WTC11 (cell line): ENCODE data around the gene UNC13C. TPM values are rescaled to one million over a fixed set of nuclear protein-coding genes. Genes with fewer than 3 reads are reported as not detected.

ENCODE experiments used
- ATAC-seq: fragments of 200-7000 bp; cut with Tn5 transposase; 2 replicates; pipeline ENCODE4 v1.10.0; 2021; ENCODE audit warnings: mild to moderate bottlenecking, moderate library complexity
- CTCF ChIA-PET: fragments of 300-600 bp; sonication (Branson Sonifier 250); formaldehyde crosslinking; loops from one replicate; lab custom pipeline; 2021; ENCODE audit warnings: antibody characterized with exemption; lab: Charles Lee
- POLR2A ChIA-PET: fragments of 350-600 bp; sonication (Branson Sonifier 250); formaldehyde crosslinking; loops from one replicate; lab custom pipeline; 2021; ENCODE audit warnings: antibody characterized with exemption; lab: Charles Lee
- DNase-seq: peaks from one replicate; pipeline ENCODE4 v3.0.0; 2021; ENCODE audit warnings: low spot score
- H3K27ac Mint-ChIP-seq: 2 replicates; pipeline ENCODE4 v1.8.0; 2021; ENCODE audit warnings: mixed read lengths
- H3K27me3 Mint-ChIP-seq: 2 replicates; pipeline ENCODE4 v1.8.0; 2021; ENCODE audit warnings: low read depth, mild to moderate bottlenecking, moderate library complexity, mixed read lengths
- H3K36me3 Mint-ChIP-seq: 2 replicates; pipeline ENCODE4 v1.8.0; 2021; ENCODE audit warnings: mixed read lengths
- H3K4me1 Mint-ChIP-seq: 2 replicates; pipeline ENCODE4 v1.8.0; 2022; ENCODE audit warnings: mixed read lengths
- H3K4me3 Mint-ChIP-seq: 2 replicates; pipeline ENCODE4 v1.8.0; 2021; ENCODE audit warnings: mild to moderate bottlenecking, moderate library complexity, mixed read lengths
- H3K9me3 Mint-ChIP-seq: 2 replicates; pipeline ENCODE4 v1.8.0; 2021; ENCODE audit warnings: mixed read lengths
- ETV6 ChIP-seq: sonication (generic); formaldehyde crosslinking; IDR thresholded peaks from 2 replicates; pipeline ENCODE4 v1.8.1; 2022; ENCODE audit warnings: mild to moderate bottlenecking, missing genetic modification reagents
- HMGA2 ChIP-seq: fragments of 250-450 bp; sonication (Bioruptor Pico); IDR thresholded peaks from 2 replicates; pipeline ENCODE4 v1.4.0; 2021; ENCODE audit warnings: mild to moderate bottlenecking, moderate library complexity
- IRF2 ChIP-seq: sonication (generic); formaldehyde crosslinking; IDR thresholded peaks from 2 replicates; pipeline ENCODE4 v1.8.0; 2022; ENCODE audit warnings: low read depth, missing genetic modification reagents, borderline replicate concordance
- MXD4 ChIP-seq: fragments of 250-450 bp; sonication (Bioruptor Pico); IDR thresholded peaks from 2 replicates; pipeline ENCODE4 v1.8.0; 2021; ENCODE audit warnings: mild to moderate bottlenecking, moderate library complexity, borderline replicate concordance
- NFATC4 ChIP-seq: fragments of 250-450 bp; sonication (Bioruptor Pico); IDR thresholded peaks from 2 replicates; pipeline ENCODE4 v1.9.0; 2021; ENCODE audit warnings: mild to moderate bottlenecking
- TCF7 ChIP-seq: sonication (generic); formaldehyde crosslinking; IDR thresholded peaks from 2 replicates; pipeline ENCODE4 v1.8.0; 2022; ENCODE audit warnings: mild to moderate bottlenecking, low read depth, missing genetic modification reagents, moderate library complexity
- ZNF219 ChIP-seq: sonication (generic); formaldehyde crosslinking; IDR thresholded peaks from 2 replicates; pipeline ENCODE4 v1.8.0; 2023; ENCODE audit warnings: missing genetic modification reagents, mild to moderate bottlenecking, borderline replicate concordance
- total RNA-seq: library from RNA; stranded (reverse); gene quantifications from 3 replicates; pipeline ENCODE4 v1.2.3, GENCODE V29; 2021
- TF ChIP-seq, protein P1 (sequence below): fragments of 250-450 bp; sonication (Bioruptor Pico); IDR thresholded peaks from 2 replicates; pipeline ENCODE4 v1.9.0; 2021; ENCODE audit warnings: mild to moderate bottlenecking, borderline replicate concordance
- TF ChIP-seq, protein P2 (sequence below): sonication (generic); formaldehyde crosslinking; IDR thresholded peaks from 2 replicates; pipeline ENCODE4 v1.8.1; 2022; ENCODE audit warnings: missing genetic modification reagents, borderline replicate concordance
- TF ChIP-seq, protein P3 (sequence below): sonication (generic); formaldehyde crosslinking; IDR thresholded peaks from 2 replicates; pipeline ENCODE4 v1.8.1; 2022; ENCODE audit warnings: mild to moderate bottlenecking, moderate library complexity, missing genetic modification reagents
- TF ChIP-seq, protein P4 (sequence below): sonication (generic); formaldehyde crosslinking; IDR thresholded peaks from 2 replicates; pipeline ENCODE4 v1.8.1; 2022; ENCODE audit warnings: mild to moderate bottlenecking, missing genetic modification reagents, moderate library complexity, borderline replicate concordance
- TF ChIP-seq, protein P5 (sequence below): fragments of 250-450 bp; sonication (Bioruptor Pico); conservative IDR thresholded peaks from 2 replicates; pipeline ENCODE4 v1.9.0; 2021; ENCODE audit warnings: mild to moderate bottlenecking
- TF ChIP-seq, protein P6 (sequence below): sonication (generic); formaldehyde crosslinking; IDR thresholded peaks from 2 replicates; pipeline ENCODE4 v1.8.0; 2022; ENCODE audit warnings: mild to moderate bottlenecking, missing genetic modification reagents
- TF ChIP-seq, protein P7 (sequence below): sonication (generic); formaldehyde crosslinking; IDR thresholded peaks from 2 replicates; pipeline ENCODE4 v1.8.1; 2023; ENCODE audit warnings: mild to moderate bottlenecking, missing genetic modification reagents, moderate library complexity
- TF ChIP-seq, protein P8 (sequence below): fragments of 250-450 bp; sonication (Bioruptor Pico); IDR thresholded peaks from 2 replicates; pipeline ENCODE4 v1.8.0; 2021; ENCODE audit warnings: mild to moderate bottlenecking

The UNC13C gene
- total RNA-seq, 1 experiment from 2014 or later, result 0.07 TPM

DNA sequence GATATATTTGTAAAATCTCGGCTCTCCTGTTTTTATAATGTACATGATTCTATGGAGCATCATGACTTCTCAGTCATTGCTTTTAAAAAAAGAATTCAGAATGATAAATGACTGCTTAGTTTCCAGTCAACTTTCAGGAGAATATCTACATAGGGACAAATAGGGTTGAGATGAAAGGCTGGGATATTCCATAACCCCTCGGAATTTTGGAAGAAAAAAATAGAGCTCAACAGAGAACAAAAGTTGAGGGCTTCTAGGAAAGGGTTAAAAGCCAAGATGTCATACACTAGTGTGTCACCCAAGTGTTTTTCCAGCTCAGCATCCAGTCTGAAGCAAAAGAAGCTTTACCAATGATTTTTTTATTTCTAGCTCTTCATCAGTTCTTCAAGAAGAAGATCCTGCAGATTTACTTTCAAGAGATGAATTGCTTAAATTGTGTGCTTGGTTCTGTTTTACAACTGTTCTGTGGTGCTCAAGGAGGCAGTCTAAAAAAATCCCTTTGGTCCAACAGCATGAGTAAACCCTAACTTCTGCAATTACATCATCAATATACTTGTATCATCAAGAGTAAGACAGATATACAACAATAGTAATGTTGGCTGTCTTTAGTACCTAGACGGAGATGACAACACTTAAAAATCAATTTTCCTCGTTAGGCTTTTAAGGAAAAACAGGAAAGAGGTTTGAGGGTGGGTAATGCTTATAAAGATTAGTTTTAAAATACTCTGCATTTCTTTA lies 979 bp downstream of the UNC13C start:
- TF ChIP-seq, protein P1, sequence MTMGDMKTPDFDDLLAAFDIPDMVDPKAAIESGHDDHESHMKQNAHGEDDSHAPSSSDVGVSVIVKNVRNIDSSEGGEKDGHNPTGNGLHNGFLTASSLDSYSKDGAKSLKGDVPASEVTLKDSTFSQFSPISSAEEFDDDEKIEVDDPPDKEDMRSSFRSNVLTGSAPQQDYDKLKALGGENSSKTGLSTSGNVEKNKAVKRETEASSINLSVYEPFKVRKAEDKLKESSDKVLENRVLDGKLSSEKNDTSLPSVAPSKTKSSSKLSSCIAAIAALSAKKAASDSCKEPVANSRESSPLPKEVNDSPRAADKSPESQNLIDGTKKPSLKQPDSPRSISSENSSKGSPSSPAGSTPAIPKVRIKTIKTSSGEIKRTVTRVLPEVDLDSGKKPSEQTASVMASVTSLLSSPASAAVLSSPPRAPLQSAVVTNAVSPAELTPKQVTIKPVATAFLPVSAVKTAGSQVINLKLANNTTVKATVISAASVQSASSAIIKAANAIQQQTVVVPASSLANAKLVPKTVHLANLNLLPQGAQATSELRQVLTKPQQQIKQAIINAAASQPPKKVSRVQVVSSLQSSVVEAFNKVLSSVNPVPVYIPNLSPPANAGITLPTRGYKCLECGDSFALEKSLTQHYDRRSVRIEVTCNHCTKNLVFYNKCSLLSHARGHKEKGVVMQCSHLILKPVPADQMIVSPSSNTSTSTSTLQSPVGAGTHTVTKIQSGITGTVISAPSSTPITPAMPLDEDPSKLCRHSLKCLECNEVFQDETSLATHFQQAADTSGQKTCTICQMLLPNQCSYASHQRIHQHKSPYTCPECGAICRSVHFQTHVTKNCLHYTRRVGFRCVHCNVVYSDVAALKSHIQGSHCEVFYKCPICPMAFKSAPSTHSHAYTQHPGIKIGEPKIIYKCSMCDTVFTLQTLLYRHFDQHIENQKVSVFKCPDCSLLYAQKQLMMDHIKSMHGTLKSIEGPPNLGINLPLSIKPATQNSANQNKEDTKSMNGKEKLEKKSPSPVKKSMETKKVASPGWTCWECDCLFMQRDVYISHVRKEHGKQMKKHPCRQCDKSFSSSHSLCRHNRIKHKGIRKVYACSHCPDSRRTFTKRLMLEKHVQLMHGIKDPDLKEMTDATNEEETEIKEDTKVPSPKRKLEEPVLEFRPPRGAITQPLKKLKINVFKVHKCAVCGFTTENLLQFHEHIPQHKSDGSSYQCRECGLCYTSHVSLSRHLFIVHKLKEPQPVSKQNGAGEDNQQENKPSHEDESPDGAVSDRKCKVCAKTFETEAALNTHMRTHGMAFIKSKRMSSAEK, result no peak
- TF ChIP-seq, protein P2, sequence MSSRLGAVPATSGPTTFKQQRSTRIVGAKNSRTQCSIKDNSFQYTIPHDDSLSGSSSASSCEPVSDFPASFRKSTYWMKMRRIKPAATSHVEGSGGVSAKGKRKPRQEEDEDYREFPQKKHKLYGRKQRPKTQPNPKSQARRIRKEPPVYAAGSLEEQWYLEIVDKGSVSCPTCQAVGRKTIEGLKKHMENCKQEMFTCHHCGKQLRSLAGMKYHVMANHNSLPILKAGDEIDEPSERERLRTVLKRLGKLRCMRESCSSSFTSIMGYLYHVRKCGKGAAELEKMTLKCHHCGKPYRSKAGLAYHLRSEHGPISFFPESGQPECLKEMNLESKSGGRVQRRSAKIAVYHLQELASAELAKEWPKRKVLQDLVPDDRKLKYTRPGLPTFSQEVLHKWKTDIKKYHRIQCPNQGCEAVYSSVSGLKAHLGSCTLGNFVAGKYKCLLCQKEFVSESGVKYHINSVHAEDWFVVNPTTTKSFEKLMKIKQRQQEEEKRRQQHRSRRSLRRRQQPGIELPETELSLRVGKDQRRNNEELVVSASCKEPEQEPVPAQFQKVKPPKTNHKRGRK (CRISPR knock-in tag), result no peak
- TF ChIP-seq, protein P3, sequence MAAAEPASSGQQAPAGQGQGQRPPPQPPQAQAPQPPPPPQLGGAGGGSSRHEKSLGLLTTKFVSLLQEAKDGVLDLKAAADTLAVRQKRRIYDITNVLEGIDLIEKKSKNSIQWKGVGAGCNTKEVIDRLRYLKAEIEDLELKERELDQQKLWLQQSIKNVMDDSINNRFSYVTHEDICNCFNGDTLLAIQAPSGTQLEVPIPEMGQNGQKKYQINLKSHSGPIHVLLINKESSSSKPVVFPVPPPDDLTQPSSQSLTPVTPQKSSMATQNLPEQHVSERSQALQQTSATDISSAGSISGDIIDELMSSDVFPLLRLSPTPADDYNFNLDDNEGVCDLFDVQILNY, result no peak
- TF ChIP-seq TCF7 (no peak), ZNF219 (CRISPR knock-in tag) (no peak), HMGA2 (CRISPR knock-in tag) (no peak), IRF2 (no peak), ETV6 (no peak), MXD4 (no peak), NFATC4 (no peak)
- TF ChIP-seq, protein P4, sequence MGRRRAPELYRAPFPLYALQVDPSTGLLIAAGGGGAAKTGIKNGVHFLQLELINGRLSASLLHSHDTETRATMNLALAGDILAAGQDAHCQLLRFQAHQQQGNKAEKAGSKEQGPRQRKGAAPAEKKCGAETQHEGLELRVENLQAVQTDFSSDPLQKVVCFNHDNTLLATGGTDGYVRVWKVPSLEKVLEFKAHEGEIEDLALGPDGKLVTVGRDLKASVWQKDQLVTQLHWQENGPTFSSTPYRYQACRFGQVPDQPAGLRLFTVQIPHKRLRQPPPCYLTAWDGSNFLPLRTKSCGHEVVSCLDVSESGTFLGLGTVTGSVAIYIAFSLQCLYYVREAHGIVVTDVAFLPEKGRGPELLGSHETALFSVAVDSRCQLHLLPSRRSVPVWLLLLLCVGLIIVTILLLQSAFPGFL (CRISPR knock-in tag), result no peak
- TF ChIP-seq, protein P5, sequence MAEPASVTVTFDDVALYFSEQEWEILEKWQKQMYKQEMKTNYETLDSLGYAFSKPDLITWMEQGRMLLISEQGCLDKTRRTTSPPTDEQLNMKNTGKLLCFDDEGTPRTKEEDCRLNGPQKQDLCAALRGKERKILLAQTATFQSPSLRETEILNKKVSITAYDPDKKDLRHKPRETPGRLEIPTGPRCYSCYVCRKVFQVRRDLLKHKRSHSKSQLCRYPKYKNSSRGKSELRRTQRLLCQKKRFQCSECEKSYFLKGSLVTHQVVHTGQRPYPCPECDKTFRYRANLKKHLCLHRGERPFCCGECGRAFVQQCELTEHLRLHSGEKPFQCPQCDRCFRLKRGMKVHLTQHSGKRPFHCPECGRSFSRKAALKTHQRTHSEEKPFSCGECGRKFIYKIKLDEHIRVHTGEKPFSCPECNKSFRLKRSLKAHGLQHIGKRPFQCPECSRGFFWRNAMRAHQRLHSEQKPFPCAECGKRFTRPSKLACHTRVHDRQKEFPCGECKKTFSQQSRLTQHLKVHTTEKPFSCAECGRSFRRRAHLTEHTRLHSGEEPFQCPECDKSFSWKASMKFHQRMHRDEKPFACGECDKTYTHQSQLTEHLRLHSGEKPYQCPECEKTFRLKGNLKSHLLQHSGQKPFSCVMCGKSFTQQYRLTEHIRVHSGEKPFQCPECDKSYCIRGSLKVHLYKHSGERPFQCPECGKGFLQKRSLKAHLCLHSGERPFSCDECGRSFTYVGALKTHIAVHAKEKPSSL (CRISPR knock-in tag), result no peak
- TF ChIP-seq, protein P6, sequence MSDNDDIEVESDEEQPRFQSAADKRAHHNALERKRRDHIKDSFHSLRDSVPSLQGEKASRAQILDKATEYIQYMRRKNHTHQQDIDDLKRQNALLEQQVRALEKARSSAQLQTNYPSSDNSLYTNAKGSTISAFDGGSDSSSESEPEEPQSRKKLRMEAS (CRISPR knock-in tag), result no peak
- TF ChIP-seq, protein P7, sequence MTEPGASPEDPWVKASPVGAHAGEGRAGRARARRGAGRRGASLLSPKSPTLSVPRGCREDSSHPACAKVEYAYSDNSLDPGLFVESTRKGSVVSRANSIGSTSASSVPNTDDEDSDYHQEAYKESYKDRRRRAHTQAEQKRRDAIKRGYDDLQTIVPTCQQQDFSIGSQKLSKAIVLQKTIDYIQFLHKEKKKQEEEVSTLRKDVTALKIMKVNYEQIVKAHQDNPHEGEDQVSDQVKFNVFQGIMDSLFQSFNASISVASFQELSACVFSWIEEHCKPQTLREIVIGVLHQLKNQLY (CRISPR knock-in tag), result no peak
- TF ChIP-seq, protein P8, sequence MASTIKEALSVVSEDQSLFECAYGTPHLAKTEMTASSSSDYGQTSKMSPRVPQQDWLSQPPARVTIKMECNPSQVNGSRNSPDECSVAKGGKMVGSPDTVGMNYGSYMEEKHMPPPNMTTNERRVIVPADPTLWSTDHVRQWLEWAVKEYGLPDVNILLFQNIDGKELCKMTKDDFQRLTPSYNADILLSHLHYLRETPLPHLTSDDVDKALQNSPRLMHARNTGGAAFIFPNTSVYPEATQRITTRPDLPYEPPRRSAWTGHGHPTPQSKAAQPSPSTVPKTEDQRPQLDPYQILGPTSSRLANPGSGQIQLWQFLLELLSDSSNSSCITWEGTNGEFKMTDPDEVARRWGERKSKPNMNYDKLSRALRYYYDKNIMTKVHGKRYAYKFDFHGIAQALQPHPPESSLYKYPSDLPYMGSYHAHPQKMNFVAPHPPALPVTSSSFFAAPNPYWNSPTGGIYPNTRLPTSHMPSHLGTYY, result no peak
- DNase-seq, result no peak
- Mint-ChIP-seq H3K36me3 (no peaks in the 10 kb centered on the region), H3K4me1 (peaks cover 20% of the 10 kb centered on the region), H3K27me3 (peaks cover 27% of the 10 kb centered on the region), H3K27ac (no peak overlapping the region), H3K9me3 (no peaks in the 10 kb centered on the region), H3K4me3 (peak overlapping the region; percentile 87)
- CTCF ChIA-PET, result interaction anchor here (1.2 kb wide), 1 partner anchor 87 kb away, joined by 5 read pairs; no protein-coding TSS in a partner anchor
- no peak for ATAC-seq
- POLR2A ChIA-PET, result no interaction called here
